IPS-15b (cell line): ENCODE measurements around the gene GJD4.

ENCODE experiments used
- H3K27me3 ChIP-seq: one replicate; pipeline ENCODE4 v1.6.1; 2013; ENCODE audit warnings: low read length; ENCODE audit not compliant: control insufficient read depth, insufficient read depth
- H3K36me3 ChIP-seq: one replicate; pipeline ENCODE4 v1.6.1; 2013; ENCODE audit warnings: low read length; ENCODE audit not compliant: control insufficient read depth, insufficient read depth
- H3K4me1 ChIP-seq: one replicate; pipeline ENCODE4 v1.6.1; 2013; ENCODE audit warnings: mild to moderate bottlenecking, low read length; ENCODE audit not compliant: control insufficient read depth, insufficient read depth
- H3K4me3 ChIP-seq: one replicate; pipeline ENCODE4 v1.5.1; 2013; ENCODE audit warnings: low read depth, low read length
- H3K9ac ChIP-seq: one replicate; pipeline ENCODE4 v1.6.1; 2013; ENCODE audit warnings: low read depth, mild to moderate bottlenecking, low read length
- H3K9me3 ChIP-seq: one replicate; pipeline ENCODE4 v1.6.1; 2013; ENCODE audit warnings: mild to moderate bottlenecking, low read length; ENCODE audit not compliant: control insufficient read depth, insufficient read depth

The GJD4 gene

GRCh38 chr10:35635576-35635975 is 30.4 kb downstream of the GJD4 start:
- Histone ChIP-seq H3K36me3 (no peaks in the 10 kb centered on the region), H3K9ac (no peak overlapping the region), H3K27me3 (no peaks in the 10 kb centered on the region), H3K4me1 (peaks cover 19% of the 10 kb centered on the region), H3K4me3 (no peak overlapping the region), H3K9me3 (no peaks in the 10 kb centered on the region)

DNA sequence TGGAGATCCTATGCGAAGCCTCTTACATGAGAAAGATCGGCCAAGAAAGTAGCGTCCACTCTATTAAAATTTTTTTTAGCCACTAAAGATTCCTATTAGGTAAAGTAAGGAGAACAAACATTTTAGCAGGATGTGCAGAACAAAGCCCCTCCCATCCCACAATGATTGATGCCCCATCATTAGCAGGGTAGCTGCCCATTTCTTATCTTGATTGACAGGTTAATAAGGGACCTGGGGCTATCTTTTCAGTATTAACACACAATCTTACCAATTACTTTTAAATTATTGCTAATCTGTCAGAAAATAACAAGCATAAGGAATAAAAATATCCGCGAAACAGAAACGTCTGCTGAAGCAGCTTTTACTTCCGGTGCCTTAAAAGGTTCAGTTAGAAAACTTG is 31.8 kb downstream of the GJD4 start:
- Histone ChIP-seq H3K36me3 (no peaks in the 10 kb centered on the region), H3K9ac (no peak overlapping the region), H3K4me3 (peak overlapping the region; percentile 40), H3K4me1 (peaks cover 19% of the 10 kb centered on the region), H3K27me3 (no peaks in the 10 kb centered on the region), H3K9me3 (no peaks in the 10 kb centered on the region)

DNA sequence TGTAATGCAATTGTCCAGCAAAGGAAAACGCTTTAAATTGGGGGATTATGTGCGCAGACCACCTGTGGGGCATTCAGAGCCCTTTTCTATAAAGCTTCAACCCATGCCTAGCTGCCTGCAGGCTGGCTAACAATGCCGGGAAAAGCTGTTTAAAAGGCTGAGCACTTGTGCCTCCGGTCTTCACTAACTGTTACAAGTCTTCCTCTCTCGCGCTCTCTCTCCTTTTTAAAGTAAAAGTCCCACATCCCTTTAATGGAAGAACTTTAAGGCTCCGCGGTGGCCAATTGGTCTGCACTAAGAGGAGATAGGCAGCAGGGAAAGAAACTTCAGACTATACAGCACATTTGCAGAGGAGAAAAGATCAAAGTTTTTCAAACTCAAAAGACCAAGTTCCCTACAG is 32.3 kb downstream of the GJD4 start:
- Histone ChIP-seq H3K9ac (no peak overlapping the region), H3K27me3 (no peaks in the 10 kb centered on the region), H3K4me1 (peaks cover 18% of the 10 kb centered on the region), H3K9me3 (no peaks in the 10 kb centered on the region), H3K4me3 (peak overlapping the region; percentile 74), H3K36me3 (no peaks in the 10 kb centered on the region)

GRCh38 chr10:35638101-35638500 is 33.0 kb downstream of the GJD4 start:
- H3K4me3 ChIP-seq = peak overlapping the region; percentile 74
- no peaks in the 10 kb centered on the region for H3K36me3 ChIP-seq
- H3K4me1 ChIP-seq = peaks cover 15% of the 10 kb centered on the region
- no peaks in the 10 kb centered on the region for H3K9me3 ChIP-seq
- H3K9ac ChIP-seq = no peak overlapping the region
- no peaks in the 10 kb centered on the region for H3K27me3 ChIP-seq

GRCh38 chr10:35639021-35639727 is 34.0 kb downstream of the GJD4 start:
- peak overlapping the region; percentile 79 for H3K4me3 ChIP-seq
- no peaks in the 10 kb centered on the region for H3K9me3 ChIP-seq
- H3K36me3 ChIP-seq = no peaks in the 10 kb centered on the region
- peak overlapping the region; percentile 47 for H3K9ac ChIP-seq
- no peaks in the 10 kb centered on the region for H3K27me3 ChIP-seq
- H3K4me1 ChIP-seq = peaks cover 15% of the 10 kb centered on the region

DNA sequence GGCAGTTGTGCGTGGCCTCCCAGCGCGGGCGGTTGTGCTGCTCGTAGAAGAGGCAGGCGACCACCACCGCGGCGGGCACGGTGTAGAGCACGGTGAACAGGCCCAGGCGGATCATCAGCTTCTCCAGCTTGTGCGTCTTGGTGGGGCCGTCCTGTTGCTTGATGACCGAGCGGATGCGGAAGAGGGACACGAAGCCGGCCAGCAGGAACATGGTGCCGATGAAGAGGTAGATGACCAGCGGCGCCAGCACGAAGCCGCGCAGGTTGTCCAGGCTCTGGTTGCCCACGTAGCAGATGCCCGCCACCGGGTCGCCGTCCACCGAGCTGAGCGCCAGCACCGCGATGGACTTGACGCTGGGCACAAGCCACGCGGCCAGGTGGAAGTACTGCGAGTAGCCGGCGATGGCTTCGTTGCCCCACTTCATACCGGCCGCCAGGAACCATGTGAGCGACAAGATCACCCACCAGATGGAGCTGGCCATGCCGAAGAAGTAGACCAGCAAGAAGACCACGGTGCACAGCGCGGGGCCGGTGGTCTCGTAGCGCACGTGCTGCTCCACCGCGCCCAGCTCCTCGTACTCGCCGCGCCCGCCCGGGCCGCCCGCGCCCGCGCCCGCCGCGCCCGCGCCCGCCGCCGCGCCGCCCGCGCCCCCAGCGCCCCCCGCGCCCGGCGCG is 34.7 kb downstream of the GJD4 start:
- Histone ChIP-seq H3K4me1 (peaks cover 21% of the 10 kb centered on the region), H3K9me3 (no peaks in the 10 kb centered on the region), H3K36me3 (no peaks in the 10 kb centered on the region), H3K27me3 (no peaks in the 10 kb centered on the region), H3K4me3 (peak overlapping the region; percentile 79), H3K9ac (peak overlapping the region; percentile 47)

DNA sequence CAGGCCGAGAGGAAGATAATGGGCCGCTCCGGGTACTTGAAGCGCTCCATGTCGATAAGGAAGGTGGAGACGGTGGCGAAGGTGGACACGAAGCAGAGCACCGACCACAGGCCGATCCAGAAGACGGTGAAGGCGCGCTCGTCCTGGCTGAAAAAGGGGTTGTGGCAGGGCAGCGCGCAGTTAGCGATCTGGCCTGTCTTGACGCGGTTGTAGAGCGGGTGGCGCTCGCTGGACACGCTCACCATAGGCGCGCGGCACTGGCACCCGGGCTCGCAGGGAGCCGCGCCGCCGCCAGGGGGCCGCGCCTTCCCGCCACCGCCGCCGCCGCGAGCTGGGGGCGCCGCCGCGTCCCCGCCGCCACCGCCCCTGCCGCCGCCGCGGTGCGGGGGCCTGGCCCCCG is 35.3 kb downstream of the GJD4 start:
- Histone ChIP-seq H3K4me3 (peak overlapping the region; percentile 79), H3K9me3 (no peaks in the 10 kb centered on the region), H3K9ac (peak overlapping the region; percentile 37), H3K4me1 (peaks cover 21% of the 10 kb centered on the region), H3K27me3 (no peaks in the 10 kb centered on the region), H3K36me3 (no peaks in the 10 kb centered on the region)

GRCh38 chr10:35640951-35641675 is 36.0 kb downstream of the GJD4 start:
- Histone ChIP-seq H3K9ac (peak overlapping the region; percentile 60), H3K36me3 (no peaks in the 10 kb centered on the region), H3K27me3 (no peaks in the 10 kb centered on the region), H3K9me3 (no peaks in the 10 kb centered on the region), H3K4me3 (peak overlapping the region; percentile 89), H3K4me1 (peaks cover 18% of the 10 kb centered on the region)

DNA sequence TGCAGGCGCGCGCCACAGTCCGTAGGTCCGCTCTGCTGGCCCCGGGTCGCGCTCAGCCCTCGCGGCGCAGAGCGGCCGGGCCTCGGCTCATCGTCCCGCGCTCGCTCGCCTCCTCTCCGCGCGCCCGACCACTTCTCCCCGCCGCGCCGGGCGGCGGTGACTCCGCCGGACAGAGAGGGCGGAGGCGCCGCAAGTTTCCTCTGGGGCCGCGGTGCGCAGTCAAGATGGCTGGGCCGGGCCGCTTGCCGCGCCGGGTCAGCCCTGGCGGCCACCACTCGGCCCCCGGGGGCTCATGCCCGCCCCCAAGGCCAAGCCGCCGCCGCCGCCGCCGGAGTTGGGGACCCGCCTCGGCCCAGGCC is 36.5 kb downstream of the GJD4 start:
- H3K4me3 ChIP-seq = peak overlapping the region; percentile 89
- no peaks in the 10 kb centered on the region for H3K36me3 ChIP-seq
- no peaks in the 10 kb centered on the region for H3K9me3 ChIP-seq
- H3K27me3 ChIP-seq = no peaks in the 10 kb centered on the region
- peak overlapping the region; percentile 60 for H3K9ac ChIP-seq
- peaks cover 13% of the 10 kb centered on the region for H3K4me1 ChIP-seq

DNA sequence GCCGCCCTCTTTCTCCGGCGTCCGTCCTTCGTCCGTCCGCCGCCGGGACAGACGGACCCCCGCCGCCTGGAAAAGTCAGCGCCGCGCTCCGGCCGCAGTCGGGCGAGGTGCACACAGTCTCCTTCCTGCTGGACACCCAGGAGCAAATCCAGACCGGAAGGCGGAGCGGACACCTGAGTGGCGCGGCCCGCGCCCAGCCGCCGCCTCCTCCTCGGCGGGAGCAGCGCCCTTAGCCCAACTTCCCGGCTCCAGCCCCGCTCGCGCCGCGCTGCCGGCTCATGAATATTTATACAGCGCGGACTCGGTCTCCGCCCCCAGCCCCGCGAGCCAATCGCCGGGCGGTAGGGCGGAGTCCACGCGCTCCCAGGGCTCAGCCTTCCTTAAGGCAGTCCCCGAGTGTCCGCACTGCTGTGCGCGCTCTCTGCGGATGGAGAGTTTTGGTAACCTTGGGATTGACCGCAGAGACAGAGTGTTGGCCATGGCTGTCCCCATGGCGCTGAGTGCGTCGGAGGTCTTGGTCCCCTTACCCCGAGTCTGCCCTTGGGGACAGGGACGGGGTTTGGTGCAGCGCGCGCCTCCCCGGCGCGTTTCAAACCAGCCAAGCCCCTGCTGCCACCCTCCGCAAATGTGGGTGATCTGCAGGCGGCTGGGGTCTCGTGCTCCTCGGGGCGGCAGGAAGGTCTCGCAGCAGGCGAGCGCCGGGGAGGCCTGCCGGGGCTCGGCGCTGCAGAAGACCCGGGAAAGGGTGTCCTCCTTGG is 37.1 kb downstream of the GJD4 start, which contains the start of gene FZD8:
Gene FZD8 (minus strand): TSS at position 262 of the 758 bp plus-strand sequence. CDS start 867 bp downstream, outside the sequence.
- Histone ChIP-seq H3K4me3 (peak within 1 kb of the TSS; percentile 92), H3K27me3 (no peaks in the 10 kb centered on the region), H3K9ac (peak within 1 kb of the TSS; percentile 60), H3K4me1 (peaks cover 9% of the 10 kb centered on the region), H3K36me3 (no peaks in the 10 kb centered on the region), H3K9me3 (no peaks in the 10 kb centered on the region)

DNA sequence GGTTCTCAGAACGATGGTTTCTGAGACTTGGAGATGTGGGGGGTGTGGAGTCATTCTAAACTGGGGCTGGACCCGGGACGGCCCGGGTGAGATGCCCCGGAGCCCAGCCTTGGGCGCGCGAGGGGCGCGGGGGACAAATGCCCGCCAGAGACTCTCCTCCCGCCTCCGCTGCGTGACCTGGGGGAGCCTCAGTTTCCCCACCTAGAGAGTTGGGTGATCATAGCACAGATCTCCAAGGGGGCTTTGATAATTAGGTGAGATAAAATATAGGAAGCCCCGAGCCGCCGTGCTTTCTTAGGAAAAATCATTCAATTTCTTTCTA is 37.6 kb downstream of the GJD4 start:
- Histone ChIP-seq H3K4me3 (peak overlapping the region; percentile 92), H3K9ac (no peak overlapping the region), H3K27me3 (no peaks in the 10 kb centered on the region)

More for the DNA sequence above, 37.6 kb downstream of the GJD4 start:
- H3K36me3 ChIP-seq = no peaks in the 10 kb centered on the region
- peaks cover 9% of the 10 kb centered on the region for H3K4me1 ChIP-seq
- no peaks in the 10 kb centered on the region for H3K9me3 ChIP-seq
